Upper lobe of left lung (tissue), 6 donors: ENCODE measurements around the gene MEF2C. TPM values are rescaled to one million over a fixed set of nuclear protein-coding genes. Genes with fewer than 3 reads are reported as not detected.
A peak's percentile ranks its signal among the peaks of the same experiment; 100 is the strongest.

ENCODE experiments used
- ATAC-seq, 2 donors: fragments of 200-7000 bp; cut with Tn5 transposase; one replicate each; pipeline ENCODE4 v1.9.1; 2022; ENCODE audit warnings: mild to moderate bottlenecking in 2 of 2, moderate library complexity in 2 of 2; ENCODE audit not compliant: low FRiP score in 2 of 2
- DNase-seq, 2 donors: peaks; one replicate each; pipeline ENCODE4 v3.0.0-alpha.2; 2019 to 2020
- H3K27ac ChIP-seq, 4 donors: fragments of 200-600 bp; sonication (generic); one replicate each; pipeline ENCODE4 v1.5.1; 2016 to 2019
- H3K27me3 ChIP-seq, 4 donors: fragments of 200-600 bp; sonication (generic); one replicate each; pipeline ENCODE4 v1.5.1; 2017 to 2019
- H3K36me3 ChIP-seq, 4 donors: fragments of 200-600 bp; sonication (generic); one replicate each; pipeline ENCODE4 v1.5.1; 2016 to 2019
- H3K4me1 ChIP-seq, 4 donors: fragments of 200-600 bp; sonication (generic); one replicate each; pipeline ENCODE4 v1.5.1; 2018 to 2019
- H3K4me3 ChIP-seq, 4 donors: fragments of 200-600 bp; sonication (generic); one replicate each; pipeline ENCODE4 v1.5.1; 2017 to 2019; ENCODE audit warnings: mild to moderate bottlenecking in 2 of 4, moderate library complexity in 1 of 4
- H3K9me3 ChIP-seq, 4 donors: fragments of 200-600 bp; sonication (generic); one replicate each; pipeline ENCODE4 v1.5.1; 2018 to 2019
- CTCF ChIP-seq, 6 experiments: fragments of 450-650 bp in 4 of 6; fragments of 200-600 bp in 2 of 6; sonication (generic) in 2 of 6; IDR thresholded peaks; one replicate each; pipeline ENCODE4 v1.5.1; 2016 to 2019; ENCODE audit warnings: antibody characterized with exemption in 6 of 6
- EP300 ChIP-seq, 4 donors: sonication (generic); formaldehyde crosslinking; IDR thresholded peaks; one replicate each; pipeline ENCODE4 v1.5.1; 2017; ENCODE audit warnings: antibody characterized with exemption in 4 of 4, control low read depth in 2 of 4
- POLR2A ChIP-seq, 4 donors: fragments of 450-650 bp; IDR thresholded peaks; one replicate each; pipeline ENCODE4 v1.5.1; 2016 to 2017; ENCODE audit warnings: antibody characterized with exemption in 4 of 4, mild to moderate bottlenecking in 2 of 4
- POLR2AphosphoS5 ChIP-seq, 2 donors: sonication (generic); formaldehyde crosslinking; IDR thresholded peaks; one replicate each; pipeline ENCODE4 v1.5.1; 2017; ENCODE audit warnings: antibody characterized with exemption in 2 of 2
- WGBS, 2 donors: methylation state at CpG; one replicate each; pipeline ENCODE4 v1.1.5; 2017 to 2018; 5-methylcytosine and 5-hydroxymethylcytosine counted together
- total RNA-seq, 6 donors: library from RNA; depleted of rRNA in 4 of 6; stranded (reverse); fragments of >200 nt in 4 of 6; gene quantifications; one replicate each; pipeline versions ENCODE4 v1.1.0 to v1.2.1, GENCODE V29; 2016 to 2021
- donor health status: DM: no; HTN: no; CAD: no; lungs with moderate emphysema.
- donor health status: DM: no; HTN: yes; CAD: no; lungs with severe emphysema.

The MEF2C gene
- total RNA-seq, 6 donors from 2014 or later, result 20.5 to 46.2 (median 35.8) TPM

DNA sequence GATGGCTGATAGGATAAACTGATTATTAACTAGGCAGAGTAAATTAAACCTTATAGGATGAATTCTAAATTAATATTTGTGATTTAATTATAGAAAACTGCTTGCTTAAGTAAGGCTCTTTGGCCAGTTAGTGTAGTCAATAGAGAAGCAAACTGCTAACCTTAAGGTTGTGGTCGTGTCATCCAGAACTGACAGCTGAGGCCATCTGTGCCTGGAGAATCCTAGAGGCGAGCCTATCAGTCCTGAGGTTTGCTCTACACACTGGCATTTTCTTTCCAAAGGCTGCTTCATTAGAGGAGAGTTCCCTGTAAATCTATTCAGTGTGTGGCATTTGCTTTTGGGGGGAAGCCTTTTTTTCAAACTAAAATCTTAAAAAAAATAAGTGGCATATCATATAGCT, 169.2 kb downstream of the MEF2C start:
- ATAC-seq (no peak), DNase-seq (no peak)
- no peak for TF ChIP-seq POLR2AphosphoS5 (IDR thresholded peaks at IDR 0.05)
- TF ChIP-seq CTCF (IDR thresholded peaks at IDR 0.05), result no peak
- no peak for TF ChIP-seq POLR2A (IDR thresholded peaks at IDR 0.05)
- TF ChIP-seq EP300 (IDR thresholded peaks at IDR 0.05), result no peak
- H3K4me3 ChIP-seq, result no peak overlapping the region
- H3K9me3 ChIP-seq, result no peaks in the 10 kb centered on the region
- H3K27ac ChIP-seq, result no peak overlapping the region
- no peaks in the 10 kb centered on the region for H3K4me1 ChIP-seq
- no peaks in the 10 kb centered on the region for H3K27me3 ChIP-seq
- H3K36me3 ChIP-seq, result peaks cover 0 to 3% (median 0%) of the 10 kb centered on the region in 4 donors
- 73 to 84% methylated on average over 2 of the region's 2 CpGs for WGBS, 2 donors

DNA sequence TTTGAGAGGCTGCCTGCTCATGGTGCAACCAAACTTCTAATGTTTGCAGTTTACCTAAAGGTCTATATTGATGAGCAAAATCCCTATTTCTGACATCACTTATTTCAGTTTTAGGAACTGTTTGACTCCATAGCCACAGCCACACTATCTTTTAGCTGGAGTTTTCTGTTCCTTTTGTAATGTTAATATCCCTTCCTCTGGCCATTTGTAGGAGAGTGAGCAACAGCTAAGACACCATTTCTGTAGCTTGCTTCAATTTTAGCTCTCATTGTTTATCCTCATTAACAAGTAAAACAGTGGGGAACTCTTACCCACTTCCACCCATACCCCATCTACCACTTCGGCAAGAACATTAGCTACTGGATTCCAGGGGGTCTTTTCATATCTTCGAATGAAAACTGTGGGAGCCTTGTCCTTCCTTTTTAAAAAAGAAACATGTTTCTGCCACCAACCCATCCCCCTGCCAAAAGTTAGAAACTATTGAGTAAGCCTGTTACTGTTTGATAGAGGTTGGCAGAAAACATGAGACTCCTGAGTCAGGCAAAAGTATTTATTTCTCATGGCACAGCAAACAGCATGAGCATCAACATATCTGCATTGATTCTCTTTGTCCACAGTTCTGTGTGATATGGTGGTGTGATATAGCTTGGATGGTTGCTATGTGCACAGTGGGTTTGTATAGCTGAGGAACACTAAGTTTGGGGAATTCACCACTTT, 174.1 kb downstream of the MEF2C start:
- Histone ChIP-seq H3K4me1 (no peaks in the 10 kb centered on the region), H3K36me3 (no peaks in the 10 kb centered on the region), H3K4me3 (no peak overlapping the region), H3K27ac (no peak overlapping the region), H3K9me3 (no peaks in the 10 kb centered on the region), H3K27me3 (no peaks in the 10 kb centered on the region)
- DNase-seq (no peak), ATAC-seq (no peak)
- TF ChIP-seq POLR2AphosphoS5 (IDR thresholded peaks at IDR 0.05) (no peak), CTCF (IDR thresholded peaks at IDR 0.05) (no peak), POLR2A (IDR thresholded peaks at IDR 0.05) (no peak), EP300 (IDR thresholded peaks at IDR 0.05) (no peak)
- 80 to 83% methylated on average over 2 of the region's 2 CpGs for WGBS, 2 donors

DNA sequence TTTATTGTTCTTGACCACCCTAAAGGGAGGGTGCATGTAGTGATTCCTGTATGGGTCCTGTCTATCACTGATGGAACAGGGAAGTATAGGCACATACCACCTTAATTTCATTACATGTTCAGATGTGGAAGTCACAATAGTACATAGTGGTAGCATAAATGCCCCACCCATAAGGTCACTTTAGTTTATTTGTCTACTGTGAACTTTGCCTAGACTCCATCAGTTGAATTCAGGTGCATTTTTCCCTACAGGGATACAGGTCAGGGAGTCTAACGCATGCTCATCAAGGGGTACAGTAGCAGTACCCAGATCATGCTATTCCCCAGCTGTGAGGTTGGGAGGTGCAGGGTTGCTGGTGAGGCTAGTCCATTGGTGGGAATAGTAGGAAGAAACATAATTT, 175.0 kb downstream of the MEF2C start:
- no peaks in the 10 kb centered on the region for H3K4me1 ChIP-seq
- 86 to 97% methylated on average over 1 of the region's 1 CpG for WGBS, 2 donors
- H3K9me3 ChIP-seq, result no peaks in the 10 kb centered on the region
- DNase-seq (no peak), ATAC-seq (peak; percentile 36 to 53)
- no peaks in the 10 kb centered on the region for H3K36me3 ChIP-seq
- H3K27ac ChIP-seq, result no peak overlapping the region
- no peaks in the 10 kb centered on the region for H3K27me3 ChIP-seq
- TF ChIP-seq POLR2AphosphoS5 (IDR thresholded peaks at IDR 0.05), result no peak
- no peak for TF ChIP-seq POLR2A (IDR thresholded peaks at IDR 0.05)
- no peak for TF ChIP-seq CTCF (IDR thresholded peaks at IDR 0.05)
- no peak for TF ChIP-seq EP300 (IDR thresholded peaks at IDR 0.05)
- no peak overlapping the region for H3K4me3 ChIP-seq

DNA sequence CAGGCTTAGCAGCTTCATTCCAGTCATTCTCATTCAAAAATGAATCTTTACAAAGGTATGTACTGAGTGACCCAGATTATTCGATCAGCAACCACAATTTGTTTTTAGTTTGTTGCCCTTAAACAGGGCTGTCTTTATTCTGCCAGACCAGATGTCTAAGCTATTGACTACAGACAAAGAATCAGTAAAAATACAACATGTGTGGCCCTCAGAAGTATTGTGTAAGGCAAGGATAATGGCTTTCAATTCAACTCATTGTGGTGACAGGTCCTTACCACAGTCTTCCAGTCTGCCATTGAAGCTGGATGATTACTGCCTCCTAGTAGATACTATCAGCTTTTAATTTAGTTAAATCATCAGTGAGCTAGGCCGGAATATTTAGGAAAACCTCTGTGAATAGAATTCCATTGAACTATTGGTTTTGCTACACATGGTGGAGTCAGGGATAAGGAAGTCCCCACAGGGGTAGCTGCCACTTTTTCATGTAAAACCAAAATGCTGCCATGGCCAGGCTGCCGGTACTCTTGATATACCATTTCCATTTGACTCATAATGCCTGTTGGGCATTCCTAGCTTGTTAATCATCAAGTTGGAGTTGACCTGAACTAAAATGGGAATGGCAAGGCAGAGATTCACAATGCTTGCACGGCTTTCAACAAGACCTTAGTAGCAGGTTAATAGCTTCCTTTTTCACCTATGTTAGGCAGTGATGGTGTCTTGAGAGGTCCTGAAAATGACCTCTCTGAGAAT, 175.6 kb downstream of the MEF2C start:
- H3K9me3 ChIP-seq, result no peaks in the 10 kb centered on the region
- TF ChIP-seq CTCF (IDR thresholded peaks at IDR 0.05) (no peak), EP300 (IDR thresholded peaks at IDR 0.05) (no peak)
- H3K4me3 ChIP-seq, result no peak overlapping the region
- H3K27ac ChIP-seq, result no peak overlapping the region
- 63 to 74% methylated on average over 4 of the region's 4 CpGs for WGBS, 2 donors
- H3K27me3 ChIP-seq, result no peaks in the 10 kb centered on the region
- ATAC-seq (no peak), DNase-seq (no peak)
- H3K4me1 ChIP-seq, result no peaks in the 10 kb centered on the region
- no peaks in the 10 kb centered on the region for H3K36me3 ChIP-seq
